OCI-LY7 (cell line): Measurements from ENCODE around the gene ZC3H4.

ENCODE experiments used
- CTCF ChIP-seq: fragments of 200-600 bp; sonication (generic); conservative IDR thresholded peaks from 2 replicates; pipeline ENCODE4 v1.5.1; 2014; ENCODE audit warnings: mild to moderate bottlenecking, antibody characterized with exemption, low read length, moderate library complexity, mixed read lengths
- EZH2phosphoT487 ChIP-seq: fragments of 200-600 bp; sonication (generic); IDR thresholded peaks from 2 replicates; pipeline ENCODE4 v1.6.1; 2018; ENCODE audit warnings: low read depth, borderline replicate concordance, mild to moderate bottlenecking, mixed run types, antibody characterized with exemption, low read length, moderate library complexity, mixed read lengths

GRCh38 chr19:47100290-47100689 is 13.3 kb downstream of the ZC3H4 start:
- TF ChIP-seq CTCF (no peak), EZH2phosphoT487 (no peak)
